HuH-7.5 (cell line): ENCODE measurements around the gene KCNMB2.

ENCODE experiments used
- DNase-seq: peaks from one replicate; pipeline ENCODE4 v3.0.0; 2011; ENCODE audit warnings: low spot score

KCNMB2 gene

GRCh38 chr3:178754852-178755510 lies 218.7 kb downstream of the KCNMB2 start:
- DNase-seq = no peak

- DNase-seq = no peak
Measured at GRCh38 chr3:178761024-178761423, 224.8 kb downstream of the KCNMB2 start.

DNA sequence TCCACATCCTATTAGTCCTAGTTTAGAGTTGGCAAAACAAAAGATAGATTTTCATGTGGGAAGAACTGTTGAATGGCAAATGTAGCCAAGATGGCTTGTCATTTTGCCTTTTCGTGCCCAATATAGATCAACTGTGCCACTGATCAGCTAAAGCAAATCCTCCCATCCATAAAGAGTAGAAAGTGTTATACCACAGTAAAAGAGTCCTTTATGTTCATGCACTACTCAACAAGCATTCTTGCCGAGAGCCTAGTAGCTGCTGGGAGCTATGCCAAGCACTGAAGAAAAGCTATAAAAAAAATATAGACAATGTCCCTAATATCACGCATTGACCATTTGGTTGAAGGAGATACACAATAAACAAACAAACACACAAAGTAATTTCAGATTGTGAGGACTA lies 225.2 kb downstream of the KCNMB2 start:
- no peak for DNase-seq

DNA sequence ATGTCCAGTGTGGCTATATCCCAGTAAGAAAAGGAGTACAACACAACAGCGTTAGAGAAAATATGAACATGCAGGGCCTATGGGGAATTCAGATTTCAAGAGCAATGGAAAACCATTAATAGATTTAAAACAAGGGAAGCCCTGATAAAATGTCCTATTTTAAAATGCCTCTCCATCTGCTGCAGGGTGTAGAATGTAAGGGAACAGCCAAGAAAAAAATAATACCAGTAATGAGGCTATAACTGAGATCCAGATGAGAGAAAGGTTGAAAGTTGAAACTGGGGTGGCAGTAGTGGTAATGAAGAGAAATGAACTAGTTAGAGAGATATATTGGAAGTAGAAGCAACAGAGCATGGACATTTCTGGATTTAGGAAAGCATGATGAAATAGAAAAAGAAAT lies 226.1 kb downstream of the KCNMB2 start:
- no peak for DNase-seq

DNA sequence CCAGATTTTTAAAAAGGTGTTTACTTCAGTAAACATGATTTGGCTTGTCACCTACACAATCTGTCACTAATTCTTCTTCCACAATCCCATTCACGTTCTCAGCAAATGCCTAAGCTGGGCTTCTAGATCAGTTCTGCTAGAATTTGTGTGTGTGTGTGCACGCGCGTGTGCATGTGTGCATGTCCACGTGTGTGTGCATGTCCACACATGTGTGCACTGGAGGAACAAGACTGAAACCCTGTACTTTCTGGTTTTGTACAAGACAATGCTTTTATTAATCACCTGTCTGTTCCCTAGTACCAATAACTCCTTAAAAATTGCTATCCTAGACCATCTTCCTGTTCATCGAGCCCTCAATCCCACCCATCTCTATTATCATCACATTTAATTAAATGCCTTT lies 229.2 kb downstream of the KCNMB2 start:
- DNase-seq = no peak

DNA sequence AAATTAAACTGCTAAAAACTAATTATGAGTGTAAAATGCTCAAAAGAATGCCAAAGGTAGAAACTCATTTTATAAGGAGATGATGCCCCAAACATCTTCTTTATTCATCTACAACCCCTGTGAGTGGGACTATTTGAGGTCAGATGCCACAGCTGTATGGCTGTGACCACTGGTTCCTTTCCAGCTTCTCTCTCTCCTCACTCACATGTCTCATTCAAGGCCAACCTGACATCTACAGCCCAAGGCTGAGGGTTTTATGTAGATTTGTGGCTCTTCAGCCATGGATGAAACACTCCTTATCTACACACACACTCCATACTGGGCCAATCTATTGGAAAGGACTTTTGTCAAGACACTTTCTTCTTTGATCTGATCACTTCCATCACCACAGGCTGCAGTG lies 231.3 kb downstream of the KCNMB2 start:
- DNase-seq = no peak

DNA sequence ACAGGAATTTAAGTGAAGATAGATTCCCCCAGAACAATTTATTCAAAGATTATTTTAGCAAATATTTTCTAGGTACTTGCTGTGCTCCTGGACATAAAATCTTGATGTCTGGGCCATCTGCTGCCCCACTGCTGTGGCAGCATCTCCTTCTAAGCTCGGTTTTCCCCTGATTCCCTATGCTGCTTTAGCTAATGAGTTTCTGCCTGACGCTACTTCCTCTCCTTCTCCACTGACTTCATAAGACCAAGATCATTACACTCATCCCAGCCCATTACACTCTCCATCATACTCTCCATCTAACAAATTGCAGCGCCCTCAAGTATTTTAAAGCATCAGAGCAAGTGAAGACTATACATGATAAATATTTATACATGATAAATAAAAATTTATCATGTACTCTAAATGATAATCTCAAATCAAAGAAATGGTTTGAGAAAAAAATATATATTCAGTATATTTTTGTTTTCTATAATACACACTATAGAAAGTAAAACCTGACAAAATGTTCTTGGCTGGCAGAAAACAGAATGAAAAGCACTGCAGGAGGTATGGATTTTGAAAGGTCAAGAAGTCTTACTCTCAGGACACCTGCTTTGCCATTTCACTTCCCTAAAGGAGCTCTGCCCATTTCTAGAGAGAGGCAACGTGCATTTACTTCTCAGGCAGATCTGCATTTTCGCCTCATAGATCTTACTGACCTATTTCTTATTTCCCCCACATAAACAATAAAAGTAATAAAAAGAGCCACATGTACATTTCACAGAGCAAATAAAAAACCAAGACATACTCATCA lies 232.0 kb downstream of the KCNMB2 start:
- no peak for DNase-seq

GRCh38 chr3:178771511-178771910 lies 235.3 kb downstream of the KCNMB2 start:
- no peak for DNase-seq

DNA sequence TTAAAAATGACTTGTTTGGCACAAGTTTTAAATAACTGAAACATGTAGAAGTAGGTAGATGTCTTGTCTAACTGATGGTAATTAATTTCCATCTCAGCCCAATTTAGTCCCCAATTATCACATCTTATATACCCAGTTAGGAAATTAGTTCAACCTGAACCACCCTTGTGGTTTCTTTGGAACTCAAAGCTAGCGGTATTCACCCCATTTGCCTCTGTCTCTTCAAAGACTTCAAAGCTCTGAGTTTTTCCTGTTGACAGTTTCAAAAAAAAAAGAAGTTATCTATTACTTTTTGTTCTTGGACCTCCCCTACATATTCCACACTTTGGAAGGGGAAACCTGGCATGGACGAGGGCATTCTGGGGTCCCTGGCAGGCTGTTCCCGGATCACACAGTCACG lies 236.5 kb downstream of the KCNMB2 start:
- no peak for DNase-seq

GRCh38 chr3:178773358-178773757 lies 237.1 kb downstream of the KCNMB2 start:
- no peak for DNase-seq

GRCh38 chr3:178777718-178778411 lies 241.6 kb downstream of the KCNMB2 start:
- DNase-seq = no peak

GRCh38 chr3:178778589-178778988 lies 242.4 kb downstream of the KCNMB2 start:
- no peak for DNase-seq

DNA sequence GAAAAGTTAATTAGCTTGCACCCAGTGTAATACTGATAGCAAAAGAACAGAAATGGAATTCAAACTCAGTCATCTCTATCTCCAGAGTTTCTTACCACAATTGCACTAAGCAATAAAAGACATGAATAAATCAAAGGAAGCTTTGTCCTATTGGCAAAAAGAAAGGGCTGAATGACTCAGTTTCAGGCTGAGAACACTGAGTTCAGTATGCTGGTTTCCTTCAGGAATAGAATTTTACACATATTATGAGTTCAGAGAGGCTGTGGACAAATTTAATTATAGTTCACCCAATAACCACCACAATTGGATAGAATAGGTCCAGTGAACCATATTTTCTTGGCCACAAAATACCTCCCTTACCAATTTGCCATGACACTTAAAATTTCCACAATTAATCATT lies 249.7 kb downstream of the KCNMB2 start:
- DNase-seq = no peak

- no peak for DNase-seq
Measured at GRCh38 chr3:178787960-178788359, 251.7 kb downstream of the KCNMB2 start.

- no peak for DNase-seq
Measured at GRCh38 chr3:178794711-178795110, 258.5 kb downstream of the KCNMB2 start.

GRCh38 chr3:178795349-178795748 lies 259.1 kb downstream of the KCNMB2 start:
- no peak for DNase-seq

DNA sequence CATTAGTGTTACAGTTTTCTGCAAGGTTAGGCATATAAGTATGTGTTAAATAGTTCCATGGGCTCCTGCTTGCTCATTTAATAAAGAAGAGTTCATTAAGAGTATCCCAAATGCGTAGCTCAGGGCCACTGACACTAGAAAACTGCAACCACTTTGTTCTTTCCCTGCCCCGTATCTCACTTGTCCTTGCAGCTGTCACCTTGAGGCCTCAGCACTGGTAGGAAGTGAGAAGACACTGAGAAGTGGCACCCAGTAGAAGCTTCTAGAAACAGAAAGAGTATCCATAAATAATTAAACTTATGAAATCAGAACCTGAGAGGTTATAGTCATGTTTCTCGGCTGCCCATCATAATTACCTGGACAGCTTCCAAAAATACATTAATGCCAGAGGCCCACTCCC lies 266.0 kb downstream of the KCNMB2 start:
- DNase-seq = no peak

- no peak for DNase-seq
Measured at GRCh38 chr3:178802993-178803693, 266.9 kb downstream of the KCNMB2 start.

- no peak for DNase-seq
Measured at GRCh38 chr3:178804606-178805005, 268.4 kb downstream of the KCNMB2 start.

GRCh38 chr3:178805741-178806140 lies 269.5 kb downstream of the KCNMB2 start:
- no peak for DNase-seq

- no peak for DNase-seq
Measured at GRCh38 chr3:178806651-178807050, 270.4 kb downstream of the KCNMB2 start.

GRCh38 chr3:178807694-178808093 lies 271.5 kb downstream of the KCNMB2 start:
- no peak for DNase-seq

DNA sequence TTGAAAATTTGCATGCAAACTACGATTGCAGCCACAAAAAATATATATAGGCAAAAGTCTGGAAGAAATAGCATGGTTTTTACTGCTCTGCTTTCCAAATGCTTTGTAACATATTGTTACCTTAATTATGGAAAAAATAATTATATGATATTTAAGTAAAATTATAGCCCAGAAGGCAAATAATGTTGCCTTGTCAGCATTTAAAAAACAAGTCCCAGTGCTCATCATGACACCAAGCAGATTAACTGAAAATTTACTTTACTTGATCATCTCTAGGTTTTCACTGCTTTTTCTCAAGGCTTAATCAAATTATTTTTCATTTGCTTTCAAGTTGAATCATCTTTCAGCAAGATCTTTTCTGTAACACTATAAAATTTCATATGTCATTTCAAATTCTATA lies 272.5 kb downstream of the KCNMB2 start:
- DNase-seq = no peak
